ENCODE results near the gene HTD2. TPM values are rescaled to one million over a fixed set of nuclear protein-coding genes. Genes with fewer than 3 reads are reported as not detected.

The HTD2 gene
- polyA plus RNA-seq, 1 of the 3 experiments (the other 2 are of a cell fraction): 3.0 TPM

GRCh38 chr3:58361866-58362265 is 55.5 kb downstream of the HTD2 start:
- no peak overlapping the region for H3K9ac ChIP-seq
- H3K4me3 ChIP-seq (ENCODE audit: low read depth in 2 of 2, low read length in 1 of 2): no peak overlapping the region
- no peaks in the 10 kb centered on the region for H3K79me2 ChIP-seq (ENCODE audit: insufficient read depth)
- H3K27ac ChIP-seq (ENCODE audit: low read depth in 2 of 2, low read length in 1 of 2): no peak overlapping the region
- no peaks in the 10 kb centered on the region for H3K36me3 ChIP-seq (replicated peaks in 1 of 2; ENCODE audit: control insufficient read depth in 1 of 2, insufficient read depth in 2 of 2, low read length in 1 of 2)
- DNase-seq: no peak
- TF ChIP-seq NFIC (IDR thresholded peaks at IDR 0.05; ENCODE audit: borderline replicate concordance) (no peak), RAD21 (IDR thresholded peaks at IDR 0.05; ENCODE audit: low read length) (no peak), USF1 (IDR thresholded peaks at IDR 0.05; ENCODE audit: borderline replicate concordance, low read depth) (no peak), RCOR1 (IDR thresholded peaks at IDR 0.05; ENCODE audit: low read length) (no peak), FOXJ3 (CRISPR knock-in tag; IDR thresholded peaks at IDR 0.05) (no peak), GATA2 (CRISPR knock-in tag; IDR thresholded peaks at IDR 0.05) (no peak), MXI1 (IDR thresholded peaks at IDR 0.05; ENCODE audit: low read depth, low read length) (no peak)
- no peaks in the 10 kb centered on the region for H3K4me1 ChIP-seq (ENCODE audit: control insufficient read depth in 1 of 2, insufficient read depth in 2 of 2, low read depth in 1 of 2, low read length in 1 of 2)
- H2AFZ ChIP-seq (ENCODE audit: low read depth): no peak overlapping the region
- no peak overlapping the region for H3K4me2 ChIP-seq
- no peaks in the 10 kb centered on the region for H4K20me1 ChIP-seq (ENCODE audit: insufficient read depth)
- POLR2A ChIA-PET: no interaction called here
- H3K9me3 ChIP-seq: no peaks in the 10 kb centered on the region
- peaks cover 7% of the 10 kb centered on the region for H3F3A ChIP-seq (replicated peaks; ENCODE audit: insufficient read depth)
- CTCF ChIA-PET: no interaction called here
- no peaks in the 10 kb centered on the region for H3K9me2 ChIP-seq
- H3K27me3 ChIP-seq (ENCODE audit: insufficient read depth): no peaks in the 10 kb centered on the region

GRCh38 chr3:58366699-58367098 is 60.4 kb downstream of the HTD2 start:
- Histone ChIP-seq H3K27ac (ENCODE audit: low read depth in 2 of 2, low read length in 1 of 2) (no peak overlapping the region), H3F3A (replicated peaks; ENCODE audit: insufficient read depth) (peaks cover 2% of the 10 kb centered on the region), H3K79me2 (ENCODE audit: insufficient read depth) (no peaks in the 10 kb centered on the region), H2AFZ (ENCODE audit: low read depth) (no peak overlapping the region), H3K36me3 (replicated peaks in 1 of 2; ENCODE audit: control insufficient read depth in 1 of 2, insufficient read depth in 2 of 2, low read length in 1 of 2) (no peaks in the 10 kb centered on the region), H3K27me3 (ENCODE audit: insufficient read depth) (no peaks in the 10 kb centered on the region), H3K4me3 (ENCODE audit: low read depth in 2 of 2, low read length in 1 of 2) (no peak overlapping the region), H3K4me1 (ENCODE audit: control insufficient read depth in 1 of 2, insufficient read depth in 2 of 2, low read depth in 1 of 2, low read length in 1 of 2) (no peaks in the 10 kb centered on the region), H3K4me2 (no peak overlapping the region), H3K9me2 (no peaks in the 10 kb centered on the region), H3K9ac (no peak overlapping the region), H4K20me1 (ENCODE audit: insufficient read depth) (no peaks in the 10 kb centered on the region), H3K9me3 (no peaks in the 10 kb centered on the region)
- 77% methylated on average over 1 of the region's 1 CpG for WGBS (ENCODE audit: low lambda C conversion rate)
- DNase-seq: no peak
- POLR2A ChIA-PET: no interaction called here
- CTCF ChIA-PET: interaction anchor here (1.0 kb wide), 1 partner anchor 27 kb away, joined by 3 read pairs; no protein-coding TSS in a partner anchor
- TF ChIP-seq MAX (IDR thresholded peaks at IDR 0.05; ENCODE audit: low read depth): no peak
- TF ChIP-seq TCF12 (IDR thresholded peaks at IDR 0.05): peak; percentile 49; the same call in 1 of the 2 replicates
- TF ChIP-seq SIN3A (IDR thresholded peaks at IDR 0.05; ENCODE audit: borderline replicate concordance, low read depth, low read length): no peak
- 0 out of 2 replicates have a peak, but pooled peaks have one; percentile 29 for TF ChIP-seq NFIC (IDR thresholded peaks at IDR 0.05; ENCODE audit: borderline replicate concordance)
- TF ChIP-seq RCOR1 (IDR thresholded peaks at IDR 0.05; ENCODE audit: low read length): no peak
- TF ChIP-seq FOXM1 (IDR thresholded peaks at IDR 0.05; ENCODE audit: low read depth): no peak
- TF ChIP-seq EP300 (IDR thresholded peaks at IDR 0.05; ENCODE audit: borderline replicate concordance in 1 of 2, low read depth in 1 of 2, low read length in 1 of 2): peak in 1 of 2 experiments; percentile 10; a peak in 1 of 4 replicates
- TF ChIP-seq TAF1 (IDR thresholded peaks at IDR 0.05; ENCODE audit: borderline replicate concordance, low read depth, low read length): no peak
- no peak for TF ChIP-seq YY1 (IDR thresholded peaks at IDR 0.05; ENCODE audit: low read depth)
